HCT116 (cell line): Measurements from ENCODE around the gene ADPRHL1. TPM values are rescaled to one million over a fixed set of nuclear protein-coding genes. Genes with fewer than 3 reads are reported as not detected.

Experiments used
- ATAC-seq: fragments of 200-7000 bp; cut with Tn5 transposase; 2 replicates; pipeline ENCODE4 v1.9.1; 2020; ENCODE audit warnings: mild to moderate bottlenecking, moderate library complexity
- BruUV-seq: library from RNA; stranded (reverse); fragments of 400-500 nt; replicated peaks from 2 replicates; lab custom pipeline; 2021; lab: Mats Ljungman, UMichigan
- CTCF ChIA-PET: fragments of 300-600 bp; sonication (Branson Sonifier 250); formaldehyde crosslinking; loops from one replicate; lab custom pipeline; 2021; ENCODE audit warnings: antibody characterized with exemption; lab: Charles Lee
- POLR2A ChIA-PET: fragments of 300-600, 350-600 bp; sonication (Branson Sonifier 250); formaldehyde crosslinking; loops from one replicate; lab custom pipeline; 2021; ENCODE audit warnings: antibody characterized with exemption; lab: Charles Lee
- RAD21 ChIA-PET, 2 experiments: fragments of 300-600 bp; sonication (Branson Sonifier 250); formaldehyde crosslinking; loops; one replicate each; lab custom pipeline; 2023; ENCODE audit warnings: low total read pairs in 2 of 2; ENCODE audit not compliant: uncharacterized antibody in 2 of 2, unreplicated experiment in 2 of 2, low non-redundant PET in 1 of 2; lab: Charles Lee
- DNase-seq: peaks from one replicate; pipeline ENCODE4 v3.0.0-alpha.2; 2010; ENCODE audit warnings: low read depth, low spot score
- H2AFZ ChIP-seq: fragments of 200-600 bp; shearing (Covaris generic), sonication (generic); 2 replicates; pipeline ENCODE4 v1.6.1; 2017; ENCODE audit warnings: low read depth, mixed run types, mixed read lengths, antibody characterized with exemption, low read length; ENCODE audit not compliant: poor library complexity, severe bottlenecking
- H3K27ac ChIP-seq: 2 replicates; pipeline ENCODE4 v1.5.1; 2012; ENCODE audit warnings: low read depth, low read length
- H3K27me3 ChIP-seq: fragments of 200-600 bp; sonication (generic); 2 replicates; pipeline ENCODE4 v1.6.1; 2016; ENCODE audit warnings: mixed run types, low read length, mixed read lengths; ENCODE audit not compliant: insufficient read depth
- H3K36me3 ChIP-seq, 2 experiments: fragments of 200-500 bp in 1 of 2; fragments of 200-600 bp in 1 of 2; sonication (Bioruptor generic) in 1 of 2; sonication (generic) in 1 of 2; 2 replicates each; pipeline versions ENCODE4 v1.5.1 to v1.6.1; 2014 to 2016; ENCODE audit warnings: low read length in 2 of 2, inconsistent platforms in 1 of 2, mixed read lengths in 1 of 2, mixed run types in 1 of 2; ENCODE audit not compliant: insufficient read depth in 2 of 2, control insufficient read depth in 1 of 2
- H3K4me1 ChIP-seq, 2 experiments: fragments of 200-600 bp in 1 of 2; sonication (generic) in 1 of 2; 2 replicates each; pipeline versions ENCODE4 v1.5.1 to v1.6.1; 2012 to 2017; ENCODE audit warnings: low read length in 2 of 2, inconsistent platforms in 1 of 2, mild to moderate bottlenecking in 1 of 2, mixed read lengths in 1 of 2, mixed run types in 1 of 2, moderate library complexity in 1 of 2; ENCODE audit not compliant: insufficient read depth in 2 of 2, control insufficient read depth in 1 of 2
- H3K4me2 ChIP-seq: fragments of 200-600 bp; sonication (generic); 2 replicates; pipeline ENCODE4 v1.6.1; 2017; ENCODE audit warnings: mixed run types, low read length, mixed read lengths
- H3K4me3 ChIP-seq, 2 experiments: fragments of 200-600 bp in 1 of 2; sonication (generic) in 1 of 2; replicated peaks in 1 of 2; 2 replicates each; pipeline ENCODE4 v1.5.1; 2011 to 2016; ENCODE audit warnings: low read length in 2 of 2, control low read depth in 1 of 2, low read depth in 1 of 2, mild to moderate bottlenecking in 1 of 2, mixed read lengths in 1 of 2, mixed run types in 1 of 2
- H3K79me2 ChIP-seq: fragments of 200-600 bp; sonication (generic); 2 replicates; pipeline ENCODE4 v1.6.1; 2017; ENCODE audit warnings: mild to moderate bottlenecking, mixed run types, low read length, moderate library complexity, mixed read lengths; ENCODE audit not compliant: insufficient read depth
- H3K9ac ChIP-seq: fragments of 200-600 bp; sonication (generic); 2 replicates; pipeline ENCODE4 v1.6.1; 2016; ENCODE audit warnings: low read length, mixed read lengths
- H3K9me2 ChIP-seq: fragments of 200-600 bp; sonication (generic), shearing (Covaris generic); 2 replicates; pipeline ENCODE4 v1.6.1; 2017; ENCODE audit warnings: mixed run types, mild to moderate bottlenecking, moderate library complexity; ENCODE audit not compliant: insufficient read depth
- H3K9me3 ChIP-seq, 2 experiments: fragments of 200-500 bp in 1 of 2; fragments of 200-600 bp in 1 of 2; sonication (Bioruptor generic) in 1 of 2; sonication (generic) in 1 of 2; 2 replicates each; pipeline ENCODE4 v1.6.1; 2014 to 2017; ENCODE audit warnings: low read length in 2 of 2, mixed read lengths in 2 of 2, inconsistent platforms in 1 of 2, low read depth in 1 of 2, mild to moderate bottlenecking in 1 of 2, mixed run types in 1 of 2, moderate library complexity in 1 of 2; ENCODE audit not compliant: control insufficient read depth in 1 of 2, insufficient read depth in 1 of 2
- H4K20me1 ChIP-seq: fragments of 200-600 bp; sonication (generic), shearing (Covaris generic); 2 replicates; pipeline ENCODE4 v1.6.1; 2017; ENCODE audit warnings: mixed run types, mild to moderate bottlenecking, moderate library complexity; ENCODE audit not compliant: insufficient read depth
- CBX3 ChIP-seq: IDR thresholded peaks from 2 replicates; pipeline ENCODE4 v1.6.1; 2012; ENCODE audit warnings: low read depth
- CEBPB ChIP-seq: IDR thresholded peaks from 2 replicates; pipeline ENCODE4 v1.6.1; 2012; ENCODE audit warnings: low read depth
- EGR1 ChIP-seq: IDR thresholded peaks from 2 replicates; pipeline ENCODE4 v1.6.1; 2012; ENCODE audit warnings: low read depth
- ELF1 ChIP-seq: IDR thresholded peaks from 2 replicates; pipeline ENCODE4 v1.6.1; 2012; ENCODE audit warnings: low read depth, borderline replicate concordance
- EZH2 ChIP-seq: fragments of 200-600 bp; sonication (generic); IDR thresholded peaks from 2 replicates; pipeline ENCODE4 v1.6.1; 2017; ENCODE audit warnings: antibody characterized with exemption, mixed run types
- FOSL1 ChIP-seq: IDR thresholded peaks from 2 replicates; pipeline ENCODE4 v1.6.1; 2012; ENCODE audit warnings: low read depth
- POLR2A ChIP-seq: IDR thresholded peaks from 2 replicates; pipeline ENCODE4 v1.7.0; 2011; ENCODE audit warnings: borderline replicate concordance; ENCODE audit not compliant: insufficient read depth, insufficient read length; ENCODE audit errors: extremely low read depth
- POLR2AphosphoS5 ChIP-seq: IDR thresholded peaks from 2 replicates; pipeline ENCODE4 v1.6.1; 2011; ENCODE audit warnings: mild to moderate bottlenecking, low read depth, low read length, moderate library complexity
- RAD21 ChIP-seq: IDR thresholded peaks from 2 replicates; pipeline ENCODE4 v1.6.1; 2012; ENCODE audit warnings: low read depth, mild to moderate bottlenecking
- REST ChIP-seq: IDR thresholded peaks from 2 replicates; pipeline ENCODE4 v1.6.1; 2012; ENCODE audit warnings: low read depth
- SIN3A ChIP-seq: IDR thresholded peaks from 2 replicates; pipeline ENCODE4 v1.6.1; 2012; ENCODE audit warnings: low read depth
- SP1 ChIP-seq: IDR thresholded peaks from 2 replicates; pipeline ENCODE4 v1.6.1; 2012; ENCODE audit warnings: low read depth
- SRF ChIP-seq: IDR thresholded peaks from 2 replicates; pipeline ENCODE4 v1.6.1; 2012; ENCODE audit warnings: low read depth
- TCF7L2 ChIP-seq: IDR thresholded peaks from 2 replicates; pipeline ENCODE4 v1.7.0; 2011; ENCODE audit warnings: borderline replicate concordance, inconsistent platforms; ENCODE audit not compliant: insufficient read depth, insufficient read length; ENCODE audit errors: extremely low read depth
- YY1 ChIP-seq: IDR thresholded peaks from 2 replicates; pipeline ENCODE4 v1.6.1; 2011; ENCODE audit warnings: low read length, low read depth, moderate library complexity, mild to moderate bottlenecking; ENCODE audit not compliant: insufficient replicate concordance; ENCODE audit errors: extremely low read depth
- ZNF274 ChIP-seq: fragments of 200-500 bp; sonication (Bioruptor generic); IDR thresholded peaks from 2 replicates; pipeline ENCODE4 v1.6.1; 2014; ENCODE audit warnings: mild to moderate bottlenecking, low read depth, low read length, inconsistent platforms
- intact Hi-C: fragments of 100-400 bp; cut with micrococcal nuclease; formaldehyde crosslinking; loops from 2 replicates; pipeline ENCODE4 v1.10.0; 2022
- total RNA-seq: library from RNA; stranded (reverse); gene quantifications from one replicate; pipeline ENCODE4 v1.2.1, GENCODE V29; 2021; ENCODE audit not compliant: unreplicated experiment
- TF ChIP-seq, protein P1 (sequence below), 3 experiments: fragments of 200-600 bp in 1 of 3; sonication (generic) in 1 of 3; IDR thresholded peaks in 2 of 3; conservative IDR thresholded peaks in 1 of 3; 2 replicates each; pipeline ENCODE4 v1.5.1; 2012 to 2017; ENCODE audit warnings: low read depth in 2 of 3, low read length in 2 of 3, antibody characterized with exemption in 1 of 3, borderline replicate concordance in 1 of 3, control low read depth in 1 of 3, mild to moderate bottlenecking in 1 of 3, mixed read lengths in 1 of 3, mixed run types in 1 of 3, moderate library complexity in 1 of 3; ENCODE audit not compliant: insufficient read depth in 1 of 3
- TF ChIP-seq, protein P2 (sequence below): IDR thresholded peaks from 2 replicates; pipeline ENCODE4 v1.6.1; 2011; ENCODE audit warnings: mild to moderate bottlenecking, low read length, moderate library complexity; ENCODE audit not compliant: insufficient replicate concordance; ENCODE audit errors: extremely low read depth

Gene ADPRHL1
- total RNA-seq, 1 experiment from 2014 or later: 12.6 TPM

DNA sequence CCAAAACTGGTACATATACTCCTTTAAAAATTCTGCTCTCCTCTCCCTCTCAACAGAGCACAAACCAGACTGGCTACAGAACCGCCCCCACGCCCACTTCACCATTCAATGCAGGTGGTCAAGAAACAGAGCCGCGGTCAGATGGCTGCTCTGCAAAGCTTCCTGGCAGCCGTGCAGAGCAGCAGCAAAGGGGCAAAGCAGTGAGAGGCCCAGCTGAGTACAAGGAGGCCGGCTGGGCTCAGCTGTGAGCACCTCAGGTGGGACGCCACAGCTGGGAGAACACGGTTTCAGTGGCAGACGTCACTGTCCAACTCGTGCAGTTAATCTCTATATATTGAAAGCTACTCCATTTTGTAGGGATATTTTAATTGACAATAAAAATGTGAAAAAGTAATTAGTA, 97.7 kb downstream of the ADPRHL1 start:
- DNase-seq (no peak), ATAC-seq (no peak)
- intact Hi-C loops: no loop called here
- H3K9ac ChIP-seq: no peak overlapping the region
- H3K4me3 ChIP-seq: no peak overlapping the region
- no peaks in the 10 kb centered on the region for H3K36me3 ChIP-seq
- no peaks in the 10 kb centered on the region for H3K9me2 ChIP-seq
- POLR2A ChIA-PET: no interaction called here
- no peaks in the 10 kb centered on the region for H3K9me3 ChIP-seq
- no peaks in the 10 kb centered on the region for H4K20me1 ChIP-seq
- RAD21 ChIA-PET: no interaction called here
- CTCF ChIA-PET: no interaction called here
- BruUV-seq: no TSS peak
- no peaks in the 10 kb centered on the region for H3K79me2 ChIP-seq
- H3K4me2 ChIP-seq: no peak overlapping the region
- TF ChIP-seq ZNF274: no peak
- no peak for TF ChIP-seq CBX3
- TF ChIP-seq, protein P1, sequence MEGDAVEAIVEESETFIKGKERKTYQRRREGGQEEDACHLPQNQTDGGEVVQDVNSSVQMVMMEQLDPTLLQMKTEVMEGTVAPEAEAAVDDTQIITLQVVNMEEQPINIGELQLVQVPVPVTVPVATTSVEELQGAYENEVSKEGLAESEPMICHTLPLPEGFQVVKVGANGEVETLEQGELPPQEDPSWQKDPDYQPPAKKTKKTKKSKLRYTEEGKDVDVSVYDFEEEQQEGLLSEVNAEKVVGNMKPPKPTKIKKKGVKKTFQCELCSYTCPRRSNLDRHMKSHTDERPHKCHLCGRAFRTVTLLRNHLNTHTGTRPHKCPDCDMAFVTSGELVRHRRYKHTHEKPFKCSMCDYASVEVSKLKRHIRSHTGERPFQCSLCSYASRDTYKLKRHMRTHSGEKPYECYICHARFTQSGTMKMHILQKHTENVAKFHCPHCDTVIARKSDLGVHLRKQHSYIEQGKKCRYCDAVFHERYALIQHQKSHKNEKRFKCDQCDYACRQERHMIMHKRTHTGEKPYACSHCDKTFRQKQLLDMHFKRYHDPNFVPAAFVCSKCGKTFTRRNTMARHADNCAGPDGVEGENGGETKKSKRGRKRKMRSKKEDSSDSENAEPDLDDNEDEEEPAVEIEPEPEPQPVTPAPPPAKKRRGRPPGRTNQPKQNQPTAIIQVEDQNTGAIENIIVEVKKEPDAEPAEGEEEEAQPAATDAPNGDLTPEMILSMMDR (IDR thresholded peaks at IDR 0.05 in 2 of 3, conservative IDR thresholded peaks at IDR 0.05 in 1 of 3; ENCODE audit: borderline replicate concordance in 1 of 3, insufficient read depth in 1 of 3, low read depth in 2 of 3, low read length in 2 of 3): no peak
- TF ChIP-seq POLR2AphosphoS5: no peak
- TF ChIP-seq CEBPB: no peak
- TF ChIP-seq SIN3A: no peak
- no peak for TF ChIP-seq FOSL1
- no peak for TF ChIP-seq TCF7L2
- TF ChIP-seq EZH2: no peak
- TF ChIP-seq EGR1: no peak
- no peak for TF ChIP-seq ELF1
- no peak for TF ChIP-seq SP1
- TF ChIP-seq, protein P2, sequence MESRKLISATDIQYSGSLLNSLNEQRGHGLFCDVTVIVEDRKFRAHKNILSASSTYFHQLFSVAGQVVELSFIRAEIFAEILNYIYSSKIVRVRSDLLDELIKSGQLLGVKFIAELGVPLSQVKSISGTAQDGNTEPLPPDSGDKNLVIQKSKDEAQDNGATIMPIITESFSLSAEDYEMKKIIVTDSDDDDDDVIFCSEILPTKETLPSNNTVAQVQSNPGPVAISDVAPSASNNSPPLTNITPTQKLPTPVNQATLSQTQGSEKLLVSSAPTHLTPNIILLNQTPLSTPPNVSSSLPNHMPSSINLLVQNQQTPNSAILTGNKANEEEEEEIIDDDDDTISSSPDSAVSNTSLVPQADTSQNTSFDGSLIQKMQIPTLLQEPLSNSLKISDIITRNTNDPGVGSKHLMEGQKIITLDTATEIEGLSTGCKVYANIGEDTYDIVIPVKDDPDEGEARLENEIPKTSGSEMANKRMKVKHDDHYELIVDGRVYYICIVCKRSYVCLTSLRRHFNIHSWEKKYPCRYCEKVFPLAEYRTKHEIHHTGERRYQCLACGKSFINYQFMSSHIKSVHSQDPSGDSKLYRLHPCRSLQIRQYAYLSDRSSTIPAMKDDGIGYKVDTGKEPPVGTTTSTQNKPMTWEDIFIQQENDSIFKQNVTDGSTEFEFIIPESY: no peak
- TF ChIP-seq SRF: no peak
- no peak for TF ChIP-seq RAD21
- TF ChIP-seq YY1: no peak
- TF ChIP-seq POLR2A: no peak
- TF ChIP-seq REST: no peak
- no peak overlapping the region for H2AFZ ChIP-seq
- H3K27ac ChIP-seq: no peak overlapping the region
- H3K27me3 ChIP-seq: no peaks in the 10 kb centered on the region
- H3K4me1 ChIP-seq: 0 out of 4 replicates have a peak, but pooled peaks cover 0 to 4% of the 10 kb centered on the region in 2 experiments
